ENCODE results near the gene ANKRD55. TPM values are rescaled to one million over a fixed set of nuclear protein-coding genes. Genes with fewer than 3 reads are reported as not detected.
"Not testable (repeated sequence)": the region's sequence is repeated elsewhere in the genome, so short reads cannot be mapped to it uniquely, and the experiment has no call there.

ANKRD55 gene
- total RNA-seq, 4 donors from 2014 or later, result 0.17 to 0.37 (median 0.32) TPM; not detected in 1

- intact Hi-C loops (cut with DNase I; ENCODE audit: low total_unique reads), result no loop called here
- no peak overlapping the region for H3K4me3 ChIP-seq (ENCODE audit: low read depth, poor library complexity, severe bottlenecking)
- TF ChIP-seq POLR2A (IDR thresholded peaks at IDR 0.05) (no peak), CTCF (IDR thresholded peaks at IDR 0.05) (no peak)
- WGBS, 2 donors, result 80 to 82% methylated on average over 3 of the region's 3 CpGs
- DNase-seq (ENCODE audit: low spot score in 2 of 2), result no peak
Observed at GRCh38 chr5:56250011-56250410, 16.9 kb upstream of the ANKRD55 start.

- intact Hi-C loops (cut with DNase I; ENCODE audit: low total_unique reads); DNase-seq (ENCODE audit: low spot score in 2 of 2); H3K4me3 ChIP-seq (ENCODE audit: low read depth, poor library complexity, severe bottlenecking): not testable (repeated sequence)
- 84 to 91% methylated on average over 5 of the region's 5 CpGs for WGBS, 2 donors
Observed at GRCh38 chr5:56249085-56249484, 16.0 kb upstream of the ANKRD55 start.

- WGBS, 2 donors, result 20 to 32% methylated on average over 3 of the region's 3 CpGs
- no peak for DNase-seq (ENCODE audit: low spot score in 2 of 2)
- TF ChIP-seq POLR2A (IDR thresholded peaks at IDR 0.05) (no peak), CTCF (IDR thresholded peaks at IDR 0.05) (no peak)
- intact Hi-C loops (cut with DNase I; ENCODE audit: low total_unique reads), result no loop called here
- no peak overlapping the region for H3K4me3 ChIP-seq (ENCODE audit: low read depth, poor library complexity, severe bottlenecking)
Observed at GRCh38 chr5:56247592-56247991, 14.5 kb upstream of the ANKRD55 start.

GRCh38 chr5:56246769-56247168 lies 13.6 kb upstream of the ANKRD55 start:
- WGBS, 2 donors, result 91 to 97% methylated on average over 6 of the region's 6 CpGs
- DNase-seq (ENCODE audit: low spot score in 2 of 2), result no peak
- no peak for TF ChIP-seq CTCF (IDR thresholded peaks at IDR 0.05)
- TF ChIP-seq POLR2A (IDR thresholded peaks at IDR 0.05), result no peak
- intact Hi-C loops (cut with DNase I; ENCODE audit: low total_unique reads), result no loop called here
- H3K4me3 ChIP-seq (ENCODE audit: low read depth, poor library complexity, severe bottlenecking), result no peak overlapping the region

- DNase-seq (ENCODE audit: low spot score in 2 of 2), result no peak
- TF ChIP-seq POLR2A (IDR thresholded peaks at IDR 0.05) (no peak), CTCF (IDR thresholded peaks at IDR 0.05) (no peak)
- H3K4me3 ChIP-seq (ENCODE audit: low read depth, poor library complexity, severe bottlenecking), result no peak overlapping the region
- 92 to 96% methylated on average over 2 of the region's 2 CpGs for WGBS, 2 donors
- intact Hi-C loops (cut with DNase I; ENCODE audit: low total_unique reads), result no loop called here
Observed at GRCh38 chr5:56245481-56245880, 12.4 kb upstream of the ANKRD55 start.

GRCh38 chr5:56244627-56245026 lies 11.5 kb upstream of the ANKRD55 start:
- TF ChIP-seq POLR2A (IDR thresholded peaks at IDR 0.05), result no peak
- TF ChIP-seq CTCF (IDR thresholded peaks at IDR 0.05), result no peak
- intact Hi-C loops (cut with DNase I; ENCODE audit: low total_unique reads), result no loop called here

GRCh38 chr5:56242271-56242670 lies 9.1 kb upstream of the ANKRD55 start:
- H3K4me3 ChIP-seq (ENCODE audit: low read depth, poor library complexity, severe bottlenecking); DNase-seq (ENCODE audit: low spot score in 2 of 2); intact Hi-C loops (cut with DNase I; ENCODE audit: low total_unique reads): not testable (repeated sequence)
- 53 to 75% methylated on average over 1 of the region's 1 CpG for WGBS, 2 donors

More at GRCh38 chr5:56244627-56245026, 11.5 kb upstream of the ANKRD55 start:
- H3K4me3 ChIP-seq (ENCODE audit: low read depth, poor library complexity, severe bottlenecking), result no peak overlapping the region
- DNase-seq (ENCODE audit: low spot score in 2 of 2), result no peak

Measured in lower leg skin (tissue), 4 donors.